VCaP (cell line): ENCODE data around the gene SARDH.
A peak's percentile ranks its signal among the peaks of the same experiment; 100 is the strongest.

ENCODE experiments used
- H3K27ac ChIP-seq: fragments of 450-650 bp; 2 replicates; pipeline ENCODE4 v1.5.1; 2017
- CTCF ChIP-seq: fragments of 450-650 bp; conservative IDR thresholded peaks from 2 replicates; pipeline ENCODE4 v1.5.1; 2017; ENCODE audit warnings: mild to moderate bottlenecking, moderate library complexity

The SARDH gene

GRCh38 chr9:133783331-133783731 lies 45.2 kb upstream of the SARDH start:
- H3K27ac ChIP-seq, result peak overlapping the region; percentile 69
- TF ChIP-seq CTCF, result no peak

- peak overlapping the region; percentile 69 for H3K27ac ChIP-seq
- TF ChIP-seq CTCF, result peak; percentile 98
Observed at GRCh38 chr9:133782157-133783130, 44.3 kb upstream of the SARDH start.

GRCh38 chr9:133781828-133782135 lies 43.6 kb upstream of the SARDH start:
- TF ChIP-seq CTCF, result no peak

GRCh38 chr9:133780962-133781827 lies 43.0 kb upstream of the SARDH start:
- no peak overlapping the region for H3K27ac ChIP-seq
- no peak for TF ChIP-seq CTCF

More at GRCh38 chr9:133781828-133782135, 43.6 kb upstream of the SARDH start:
- peak overlapping the region; percentile 69; the same call in 1 of the 2 replicates for H3K27ac ChIP-seq

- no peak for TF ChIP-seq CTCF
- no peak overlapping the region for H3K27ac ChIP-seq
Observed at GRCh38 chr9:133780404-133780945, 42.3 kb upstream of the SARDH start.

GRCh38 chr9:133779516-133780403 lies 41.6 kb upstream of the SARDH start:
- no peak overlapping the region for H3K27ac ChIP-seq
- no peak for TF ChIP-seq CTCF
